Upper lobe of left lung (tissue), 6 donors: ENCODE results near the gene FBXO45. TPM values are rescaled to one million over a fixed set of nuclear protein-coding genes. Genes with fewer than 3 reads are reported as not detected.
"Not testable (repeated sequence)": the region's sequence is repeated elsewhere in the genome, so short reads cannot be mapped to it uniquely, and the experiment has no call there.

Experiments
- ATAC-seq, 2 donors: fragments of 200-7000 bp; cut with Tn5 transposase; one replicate each; pipeline ENCODE4 v1.9.1; 2022; ENCODE audit warnings: mild to moderate bottlenecking in 2 of 2, moderate library complexity in 2 of 2; ENCODE audit not compliant: low FRiP score in 2 of 2
- DNase-seq, 2 donors: peaks; one replicate each; pipeline ENCODE4 v3.0.0-alpha.2; 2019 to 2020
- H3K27ac ChIP-seq, 4 donors: fragments of 200-600 bp; sonication (generic); one replicate each; pipeline ENCODE4 v1.5.1; 2016 to 2019
- H3K27me3 ChIP-seq, 4 donors: fragments of 200-600 bp; sonication (generic); one replicate each; pipeline ENCODE4 v1.5.1; 2017 to 2019
- H3K36me3 ChIP-seq, 4 donors: fragments of 200-600 bp; sonication (generic); one replicate each; pipeline ENCODE4 v1.5.1; 2016 to 2019
- H3K4me1 ChIP-seq, 4 donors: fragments of 200-600 bp; sonication (generic); one replicate each; pipeline ENCODE4 v1.5.1; 2018 to 2019
- H3K4me3 ChIP-seq, 4 donors: fragments of 200-600 bp; sonication (generic); one replicate each; pipeline ENCODE4 v1.5.1; 2017 to 2019; ENCODE audit warnings: mild to moderate bottlenecking in 2 of 4, moderate library complexity in 1 of 4
- H3K9me3 ChIP-seq, 4 donors: fragments of 200-600 bp; sonication (generic); one replicate each; pipeline ENCODE4 v1.5.1; 2018 to 2019
- CTCF ChIP-seq, 6 experiments: fragments of 450-650 bp in 4 of 6; fragments of 200-600 bp in 2 of 6; sonication (generic) in 2 of 6; IDR thresholded peaks; one replicate each; pipeline ENCODE4 v1.5.1; 2016 to 2019; ENCODE audit warnings: antibody characterized with exemption in 6 of 6
- EP300 ChIP-seq, 4 donors: sonication (generic); formaldehyde crosslinking; IDR thresholded peaks; one replicate each; pipeline ENCODE4 v1.5.1; 2017; ENCODE audit warnings: antibody characterized with exemption in 4 of 4, control low read depth in 2 of 4
- POLR2A ChIP-seq, 4 donors: fragments of 450-650 bp; IDR thresholded peaks; one replicate each; pipeline ENCODE4 v1.5.1; 2016 to 2017; ENCODE audit warnings: antibody characterized with exemption in 4 of 4, mild to moderate bottlenecking in 2 of 4
- POLR2AphosphoS5 ChIP-seq, 2 donors: sonication (generic); formaldehyde crosslinking; IDR thresholded peaks; one replicate each; pipeline ENCODE4 v1.5.1; 2017; ENCODE audit warnings: antibody characterized with exemption in 2 of 2
- WGBS, 2 donors: methylation state at CpG; one replicate each; pipeline ENCODE4 v1.1.5; 2017 to 2018; 5-methylcytosine and 5-hydroxymethylcytosine counted together
- total RNA-seq, 6 donors: library from RNA; depleted of rRNA in 4 of 6; stranded (reverse); fragments of >200 nt in 4 of 6; gene quantifications; one replicate each; pipeline versions ENCODE4 v1.1.0 to v1.2.1, GENCODE V29; 2016 to 2021
- donor health status: DM: no; HTN: no; CAD: no; lungs with moderate emphysema.
- donor health status: DM: no; HTN: yes; CAD: no; lungs with severe emphysema.

Gene FBXO45
- total RNA-seq, 6 donors from 2014 or later = 2.2 to 9.6 (median 6.4) TPM

- Histone ChIP-seq H3K27ac (no peak overlapping the region), H3K4me1 (no peaks in the 10 kb centered on the region), H3K4me3 (no peak overlapping the region), H3K27me3 (no peaks in the 10 kb centered on the region), H3K36me3 (peaks cover 0 to 39% (median 7%) of the 10 kb centered on the region in 4 donors), H3K9me3 (no peaks in the 10 kb centered on the region)
- ATAC-seq (no peak), DNase-seq (no peak)
- TF ChIP-seq POLR2AphosphoS5 (IDR thresholded peaks at IDR 0.05) = no peak
- TF ChIP-seq POLR2A (IDR thresholded peaks at IDR 0.05) = no peak
- no peak for TF ChIP-seq EP300 (IDR thresholded peaks at IDR 0.05)
- TF ChIP-seq CTCF (IDR thresholded peaks at IDR 0.05) = no peak
Observed at GRCh38 chr3:196558476-196558875, 10.0 kb upstream of the FBXO45 start.

- Histone ChIP-seq H3K27ac (no peak overlapping the region), H3K36me3 (peaks cover 0 to 27% (median 7%) of the 10 kb centered on the region in 4 donors), H3K9me3 (no peaks in the 10 kb centered on the region), H3K27me3 (no peaks in the 10 kb centered on the region), H3K4me3 (no peak overlapping the region), H3K4me1 (no peaks in the 10 kb centered on the region)
- DNase-seq = no peak
- 30 to 35% methylated on average over 3 of the region's 3 CpGs for WGBS, 2 donors
- TF ChIP-seq CTCF (IDR thresholded peaks at IDR 0.05) = no peak
- no peak for TF ChIP-seq EP300 (IDR thresholded peaks at IDR 0.05)
- no peak for ATAC-seq
Observed at GRCh38 chr3:196559826-196560225, 8.6 kb upstream of the FBXO45 start.

GRCh38 chr3:196563721-196564225 lies 4.7 kb upstream of the FBXO45 start:
- Histone ChIP-seq H3K36me3 (peaks cover 0 to 35% (median 7%) of the 10 kb centered on the region in 4 donors), H3K9me3 (no peaks in the 10 kb centered on the region), H3K4me3 (no peak overlapping the region), H3K4me1 (peaks cover 7 to 10% (median 7%) of the 10 kb centered on the region in 4 donors), H3K27ac (no peak overlapping the region), H3K27me3 (no peaks in the 10 kb centered on the region)
- ATAC-seq (no peak), DNase-seq (no peak)
- 84 to 86% methylated on average over 9 of the region's 9 CpGs for WGBS, 2 donors
- TF ChIP-seq EP300 (IDR thresholded peaks at IDR 0.05) (no peak), POLR2AphosphoS5 (IDR thresholded peaks at IDR 0.05) (no peak)

- H3K27me3 ChIP-seq = no peaks in the 10 kb centered on the region
- peak in 1 of 2 donors; percentile 65 for ATAC-seq
- H3K27ac ChIP-seq = peak overlapping the region; percentile 83 to 94 (median 90)
- 0 to 1% methylated on average over 10 to 25 of the region's 44 CpGs for WGBS, 2 donors
- TF ChIP-seq CTCF (IDR thresholded peaks at IDR 0.05) (peak in 1 of 6 experiments; percentile 33), POLR2AphosphoS5 (IDR thresholded peaks at IDR 0.05) (no peak)
- peak in 1 of 2 donors; percentile 42 for DNase-seq
- peaks cover 20 to 34% (median 23%) of the 10 kb centered on the region in 4 donors for H3K4me1 ChIP-seq
- no peaks in the 10 kb centered on the region for H3K9me3 ChIP-seq
- H3K36me3 ChIP-seq = peaks cover 0 to 9% (median 0%) of the 10 kb centered on the region in 4 donors
- peak overlapping the region; percentile 47 to 97 (median 86) for H3K4me3 ChIP-seq
Observed at GRCh38 chr3:196569003-196569516, 600 bp downstream of the FBXO45 start.

- peak in 1 of 2 donors; percentile 32 for DNase-seq
- Histone ChIP-seq H3K4me1 (peaks cover 20 to 34% (median 23%) of the 10 kb centered on the region in 4 donors), H3K4me3 (peak overlapping the region in 1 of 4 donors; percentile 97)
- not testable (repeated sequence) for H3K27me3 ChIP-seq, H3K9me3 ChIP-seq, ATAC-seq, H3K36me3 ChIP-seq, H3K27ac ChIP-seq
- WGBS, 2 donors = 85 to 88% methylated on average over 13 of the region's 13 CpGs
Observed at GRCh38 chr3:196570332-196570731, 1.9 kb downstream of the FBXO45 start.

GRCh38 chr3:196572389-196572788 lies 3.9 kb downstream of the FBXO45 start:
- Histone ChIP-seq H3K4me3 (no peak overlapping the region), H3K27ac (no peak overlapping the region), H3K9me3 (no peaks in the 10 kb centered on the region), H3K4me1 (peaks cover 18 to 31% (median 21%) of the 10 kb centered on the region in 4 donors), H3K36me3 (peaks cover 0 to under 1% (median 0%) of the 10 kb centered on the region in 4 donors), H3K27me3 (no peaks in the 10 kb centered on the region)
- WGBS, 2 donors = 47 to 100% methylated on average over 1 of the region's 1 CpG
- DNase-seq (no peak), ATAC-seq (no peak)
- no peak for TF ChIP-seq EP300 (IDR thresholded peaks at IDR 0.05)
- TF ChIP-seq POLR2AphosphoS5 (IDR thresholded peaks at IDR 0.05) = no peak
- no peak for TF ChIP-seq CTCF (IDR thresholded peaks at IDR 0.05)
- TF ChIP-seq POLR2A (IDR thresholded peaks at IDR 0.05) = no peak
